ENCODE measurements around the gene SMC3.

The SMC3 gene

GRCh38 chr10:110548002-110548401 lies 19.5 kb upstream of the SMC3 start:
- H3K4me1 Mint-ChIP-seq = peaks cover 9% of the 10 kb centered on the region
- no peak overlapping the region for H3K4me3 Mint-ChIP-seq
- no peak for TF ChIP-seq CTCF (IDR thresholded peaks at IDR 0.05)
- H3K36me3 Mint-ChIP-seq (ENCODE audit: low read depth) = no peaks in the 10 kb centered on the region
- DNase-seq = no peak
- no peak overlapping the region for H3K27ac Mint-ChIP-seq
- peaks cover 9% of the 10 kb centered on the region for H3K27me3 Mint-ChIP-seq (ENCODE audit: low read depth, poor library complexity)
- peaks cover 5% of the 10 kb centered on the region for H3K9me3 Mint-ChIP-seq

GRCh38 chr10:110549211-110549610 lies 18.3 kb upstream of the SMC3 start:
- Mint-ChIP-seq H3K27me3 (ENCODE audit: low read depth, poor library complexity) (peaks cover 9% of the 10 kb centered on the region), H3K27ac (no peak overlapping the region), H3K4me1 (peaks cover 15% of the 10 kb centered on the region), H3K9me3 (peaks cover 5% of the 10 kb centered on the region), H3K4me3 (no peak overlapping the region), H3K36me3 (ENCODE audit: low read depth) (no peaks in the 10 kb centered on the region)
- no peak for DNase-seq
- no peak for TF ChIP-seq CTCF (IDR thresholded peaks at IDR 0.05)

- no peak for DNase-seq
- H3K4me1 Mint-ChIP-seq = peaks cover 26% of the 10 kb centered on the region
- peak overlapping the region; percentile 58 for H3K27ac Mint-ChIP-seq
- no peak for TF ChIP-seq CTCF (IDR thresholded peaks at IDR 0.05)
- no peaks in the 10 kb centered on the region for H3K36me3 Mint-ChIP-seq (ENCODE audit: low read depth)
- peaks cover 15% of the 10 kb centered on the region for H3K27me3 Mint-ChIP-seq (ENCODE audit: low read depth, poor library complexity)
- H3K9me3 Mint-ChIP-seq = peaks cover 5% of the 10 kb centered on the region
- no peak overlapping the region for H3K4me3 Mint-ChIP-seq
These were observed 13.6 kb upstream of the SMC3 start for GRCh38 chr10:110553905-110554304.

GRCh38 chr10:110556296-110556695 lies 11.2 kb upstream of the SMC3 start:
- H3K4me1 Mint-ChIP-seq = peaks cover 26% of the 10 kb centered on the region
- DNase-seq = no peak
- no peak overlapping the region for H3K27ac Mint-ChIP-seq
- H3K4me3 Mint-ChIP-seq = no peak overlapping the region
- TF ChIP-seq CTCF (IDR thresholded peaks at IDR 0.05) = no peak
- H3K27me3 Mint-ChIP-seq (ENCODE audit: low read depth, poor library complexity) = peaks cover 13% of the 10 kb centered on the region
- peaks cover 5% of the 10 kb centered on the region for H3K9me3 Mint-ChIP-seq
- H3K36me3 Mint-ChIP-seq (ENCODE audit: low read depth) = no peaks in the 10 kb centered on the region

- Mint-ChIP-seq H3K4me3 (no peak overlapping the region), H3K27me3 (ENCODE audit: low read depth, poor library complexity) (peaks cover 11% of the 10 kb centered on the region), H3K9me3 (peaks cover 5% of the 10 kb centered on the region), H3K27ac (no peak overlapping the region), H3K4me1 (peaks cover 26% of the 10 kb centered on the region), H3K36me3 (ENCODE audit: low read depth) (no peaks in the 10 kb centered on the region)
- TF ChIP-seq CTCF (IDR thresholded peaks at IDR 0.05) = peak; percentile 51
- DNase-seq = peak; percentile 43
These were observed 10.4 kb upstream of the SMC3 start for GRCh38 chr10:110556969-110557601.

- DNase-seq = no peak
- TF ChIP-seq CTCF (IDR thresholded peaks at IDR 0.05) = no peak
- H3K27ac Mint-ChIP-seq = no peak overlapping the region
- H3K4me1 Mint-ChIP-seq = peaks cover 32% of the 10 kb centered on the region
- no peaks in the 10 kb centered on the region for H3K36me3 Mint-ChIP-seq (ENCODE audit: low read depth)
- H3K9me3 Mint-ChIP-seq = no peaks in the 10 kb centered on the region
- peaks cover 11% of the 10 kb centered on the region for H3K27me3 Mint-ChIP-seq (ENCODE audit: low read depth, poor library complexity)
- H3K4me3 Mint-ChIP-seq = no peak overlapping the region
These were observed 9.5 kb upstream of the SMC3 start for GRCh38 chr10:110558041-110558440.

Measured in nephron progenitor cell (in vitro differentiated cells).